OCI-LY7 (cell line): ENCODE results near the gene PTCHD1.

Experiments
- CTCF ChIP-seq: fragments of 200-600 bp; sonication (generic); conservative IDR thresholded peaks from 2 replicates; pipeline ENCODE4 v1.5.1; 2014; ENCODE audit warnings: mild to moderate bottlenecking, antibody characterized with exemption, low read length, moderate library complexity, mixed read lengths
- EZH2phosphoT487 ChIP-seq: fragments of 200-600 bp; sonication (generic); IDR thresholded peaks from 2 replicates; pipeline ENCODE4 v1.6.1; 2018; ENCODE audit warnings: low read depth, borderline replicate concordance, mild to moderate bottlenecking, mixed run types, antibody characterized with exemption, low read length, moderate library complexity, mixed read lengths

GRCh38 chrX:23372220-23372902 is 37.7 kb downstream of the PTCHD1 start:
- no peak for TF ChIP-seq CTCF
- no peak for TF ChIP-seq EZH2phosphoT487
